ENCODE data around the gene TLCD5.
A peak's percentile ranks its signal among the peaks of the same experiment; 100 is the strongest.

TLCD5 gene

GRCh38 chr11:120307476-120307875 lies 17.6 kb upstream of the TLCD5 start:
- DNase-seq (ENCODE audit: extremely low read depth in 1 of 2, low read depth in 1 of 2): no peak

DNA sequence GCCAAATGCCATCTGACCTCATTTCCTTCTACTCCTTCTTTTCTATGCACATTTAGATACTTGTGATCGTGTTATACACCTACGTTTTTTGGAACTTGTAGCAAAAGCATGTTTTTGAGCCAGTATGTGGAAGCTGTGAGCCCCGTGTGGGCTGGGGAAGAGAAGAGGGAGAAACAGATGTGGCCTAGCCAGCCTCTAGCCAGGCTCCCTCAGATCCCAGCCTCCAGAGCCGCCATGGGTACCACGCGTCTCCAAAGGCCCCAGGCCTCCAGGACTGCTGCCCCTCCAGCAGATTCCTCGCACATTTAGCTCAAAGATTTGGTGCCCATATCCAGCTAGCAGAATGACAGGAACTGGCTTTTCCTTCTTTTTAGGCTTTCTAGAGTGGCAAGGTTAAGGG lies 17.0 kb upstream of the TLCD5 start:
- DNase-seq (ENCODE audit: extremely low read depth in 1 of 2, low read depth in 1 of 2): no peak

GRCh38 chr11:120310870-120311269 lies 14.2 kb upstream of the TLCD5 start:
- no peak for DNase-seq (ENCODE audit: extremely low read depth in 1 of 2, low read depth in 1 of 2)

- DNase-seq (ENCODE audit: extremely low read depth in 1 of 2, low read depth in 1 of 2): no peak
These were observed 10.2 kb upstream of the TLCD5 start for GRCh38 chr11:120314861-120315260.

DNA sequence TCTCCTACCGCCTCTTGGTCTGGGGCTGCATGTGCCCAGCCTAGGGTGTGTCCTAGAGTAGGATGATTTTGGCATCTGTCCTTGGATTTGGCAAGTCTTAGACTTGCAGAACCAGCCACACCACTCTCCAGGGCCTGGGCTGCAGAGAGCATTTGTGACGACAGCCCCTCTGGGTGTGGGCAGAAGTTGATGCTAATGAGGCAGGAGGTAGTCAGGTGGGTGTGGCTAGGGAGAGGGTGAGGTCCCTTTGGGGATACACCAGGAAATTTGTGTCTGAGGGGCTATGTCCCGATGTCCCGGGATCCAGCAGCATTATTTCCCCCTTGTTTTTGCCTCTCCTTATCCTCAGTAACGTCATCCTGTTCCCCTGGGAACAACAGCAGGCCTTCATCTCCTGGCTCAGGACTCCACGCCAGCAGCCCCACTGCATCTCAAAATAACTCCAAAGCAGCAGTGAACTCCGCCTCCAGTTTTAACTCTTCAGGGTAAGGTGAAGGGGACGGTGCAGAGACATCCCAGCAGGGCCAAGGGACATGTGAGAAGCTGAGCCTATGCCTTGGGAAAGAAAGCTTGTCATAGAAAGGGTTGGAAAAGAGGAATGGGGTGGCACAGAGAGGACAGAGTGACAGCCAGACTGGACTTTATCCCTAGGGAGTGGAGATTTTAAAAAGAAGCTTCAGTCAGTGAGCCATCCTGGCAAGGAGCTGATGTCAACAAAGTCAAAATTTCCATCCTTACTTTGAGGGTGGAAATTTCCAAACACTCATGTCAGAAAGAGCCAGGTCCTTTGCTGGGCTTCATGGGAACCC lies 8.0 kb upstream of the TLCD5 start:
- no peak for DNase-seq (ENCODE audit: extremely low read depth in 1 of 2, low read depth in 1 of 2)

DNA sequence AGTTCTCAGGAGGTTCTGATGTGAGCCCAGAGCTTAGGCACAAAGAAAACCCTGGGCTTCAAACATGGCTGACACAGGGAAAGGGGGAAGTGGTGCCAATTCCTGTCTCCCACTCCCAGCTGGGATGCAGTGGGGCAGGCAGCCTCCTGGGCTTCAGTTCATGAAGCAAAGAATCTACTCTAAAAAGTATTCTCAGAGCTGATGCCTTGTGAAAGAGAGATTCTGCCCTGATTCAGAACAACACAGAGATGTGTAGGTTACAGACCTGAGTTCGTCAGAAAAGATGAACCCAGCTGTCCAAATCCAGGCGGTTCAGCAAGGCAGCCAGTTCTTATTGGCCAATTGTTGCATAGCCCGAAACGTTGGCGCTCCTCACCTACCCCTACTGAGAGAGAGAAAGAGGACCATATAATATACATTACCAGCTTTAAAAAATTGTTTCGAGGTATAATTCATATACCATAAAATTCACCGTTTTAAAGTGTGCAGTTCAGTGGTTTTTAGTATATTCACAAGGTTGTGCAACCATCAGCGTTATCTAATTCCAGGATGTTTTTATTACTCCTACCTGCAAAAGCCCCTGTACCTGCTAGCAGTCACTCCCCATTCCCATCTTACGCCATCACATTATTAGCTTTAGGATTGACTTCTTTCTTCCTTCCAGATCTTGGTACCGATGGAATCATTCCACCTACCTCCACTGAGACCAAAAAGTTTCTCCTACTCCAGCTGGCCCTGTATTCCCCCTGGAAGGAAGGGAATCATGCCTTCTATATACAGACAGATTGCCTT lies 7.2 kb upstream of the TLCD5 start:
- no peak for DNase-seq (ENCODE audit: extremely low read depth in 1 of 2, low read depth in 1 of 2)

DNA sequence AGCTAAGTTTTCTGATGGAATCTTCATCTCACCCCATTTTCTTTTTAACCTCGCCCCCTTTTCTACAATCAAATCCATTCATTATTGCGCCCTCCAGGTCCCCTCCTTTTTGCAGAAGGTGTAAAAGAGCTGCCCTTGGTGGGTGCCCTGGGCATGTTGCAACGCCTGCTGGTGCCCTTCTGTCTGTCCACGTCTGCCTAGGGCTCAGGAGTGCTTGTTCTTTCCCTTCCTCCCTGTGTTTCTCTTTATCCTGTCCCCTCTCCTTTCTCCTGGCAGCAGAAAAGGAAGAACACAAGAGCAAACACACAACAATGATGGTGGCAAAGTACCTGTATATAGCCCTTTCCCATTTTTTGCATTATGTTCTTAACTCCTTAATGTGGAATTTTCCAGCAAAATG lies 6.2 kb upstream of the TLCD5 start:
- DNase-seq (ENCODE audit: extremely low read depth in 1 of 2, low read depth in 1 of 2): no peak

DNA sequence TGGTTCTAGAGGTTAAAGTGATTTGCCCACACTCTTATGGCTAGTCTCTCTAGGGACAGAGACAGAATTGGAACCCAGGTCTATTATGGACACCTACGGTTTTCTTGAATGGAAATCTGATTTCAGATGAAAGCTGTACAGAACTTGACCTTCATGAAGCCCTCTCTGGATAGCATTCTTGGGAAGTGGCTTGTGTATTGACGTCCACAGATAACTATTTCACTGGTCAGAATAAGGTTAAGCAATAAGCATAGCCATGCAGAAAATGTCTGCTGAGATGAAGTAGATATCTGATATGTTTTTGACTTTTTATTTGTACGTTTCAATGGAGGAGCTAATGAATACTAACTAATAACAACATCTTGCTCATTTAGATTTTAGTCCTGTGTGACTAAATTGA lies 1.1 kb downstream of the TLCD5 start:
- no peak for DNase-seq (ENCODE audit: extremely low read depth in 1 of 2, low read depth in 1 of 2)

- DNase-seq (ENCODE audit: extremely low read depth in 1 of 2, low read depth in 1 of 2): no peak
These were observed 1.8 kb downstream of the TLCD5 start for GRCh38 chr11:120326845-120327281.

- no peak for DNase-seq (ENCODE audit: extremely low read depth in 1 of 2, low read depth in 1 of 2)
These were observed 2.2 kb downstream of the TLCD5 start for GRCh38 chr11:120327311-120327710.

DNA sequence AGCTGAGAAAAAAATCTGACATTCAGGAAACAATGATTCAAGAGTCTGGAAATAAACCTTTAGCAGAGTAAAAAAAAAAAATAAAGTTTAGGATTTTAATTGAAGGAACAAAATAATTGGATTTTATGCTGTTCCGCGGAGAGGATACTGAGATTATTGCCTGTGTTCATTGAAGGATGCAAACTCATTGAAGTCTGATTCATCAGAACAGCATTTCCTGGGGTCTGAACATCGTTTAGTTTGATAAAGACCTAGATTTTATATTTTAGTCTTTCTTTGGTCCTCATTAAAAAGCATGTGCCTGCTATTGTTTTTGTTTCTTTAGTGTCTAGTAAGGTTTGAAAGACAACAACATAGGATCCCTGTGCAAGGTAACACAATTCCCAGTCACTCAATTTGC lies 4.5 kb downstream of the TLCD5 start:
- DNase-seq (ENCODE audit: extremely low read depth in 1 of 2, low read depth in 1 of 2): no peak

GRCh38 chr11:120330045-120330444 lies 4.9 kb downstream of the TLCD5 start:
- DNase-seq (ENCODE audit: extremely low read depth in 1 of 2, low read depth in 1 of 2): no peak

DNA sequence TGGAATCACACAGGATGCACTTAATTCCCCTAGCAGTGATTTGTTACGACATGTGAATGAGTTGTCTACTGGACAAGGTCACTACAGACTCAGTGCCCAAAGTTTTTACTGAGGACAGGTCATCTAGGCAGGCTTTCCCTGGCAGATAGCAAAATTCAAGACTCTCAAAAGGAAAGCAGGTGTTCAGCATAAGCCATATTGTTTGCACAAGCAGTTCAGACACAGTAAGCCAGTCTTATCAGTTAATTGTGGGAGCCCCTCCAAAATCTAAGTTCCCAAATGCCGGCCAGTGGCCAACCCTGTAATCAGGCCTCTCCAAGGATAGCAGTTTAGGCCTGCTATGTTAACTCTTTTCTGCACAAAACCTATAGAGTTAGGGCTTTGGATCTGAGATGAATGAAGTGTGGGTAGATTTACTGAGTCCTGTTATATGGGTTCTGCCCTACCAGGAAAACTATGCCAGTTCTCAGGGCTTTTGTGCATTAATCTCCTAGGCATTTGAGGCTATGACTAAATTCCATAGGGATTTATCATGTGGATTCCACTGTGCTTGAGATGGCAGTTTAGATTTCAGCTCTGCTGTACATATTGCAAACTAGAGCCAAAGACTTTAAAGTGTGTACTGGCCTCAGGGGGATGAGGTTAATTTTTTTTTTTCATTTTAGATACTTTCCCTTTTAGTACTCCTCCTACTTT lies 6.3 kb downstream of the TLCD5 start:
- DNase-seq (ENCODE audit: extremely low read depth in 1 of 2, low read depth in 1 of 2): no peak

GRCh38 chr11:120332822-120333716 lies 8.0 kb downstream of the TLCD5 start:
- no peak for DNase-seq (ENCODE audit: extremely low read depth in 1 of 2, low read depth in 1 of 2)

GRCh38 chr11:120333801-120334200 lies 8.7 kb downstream of the TLCD5 start:
- no peak for DNase-seq (ENCODE audit: extremely low read depth in 1 of 2, low read depth in 1 of 2)

- DNase-seq (ENCODE audit: extremely low read depth in 1 of 2, low read depth in 1 of 2): no peak
These were observed 9.2 kb downstream of the TLCD5 start for GRCh38 chr11:120334332-120334731.

DNA sequence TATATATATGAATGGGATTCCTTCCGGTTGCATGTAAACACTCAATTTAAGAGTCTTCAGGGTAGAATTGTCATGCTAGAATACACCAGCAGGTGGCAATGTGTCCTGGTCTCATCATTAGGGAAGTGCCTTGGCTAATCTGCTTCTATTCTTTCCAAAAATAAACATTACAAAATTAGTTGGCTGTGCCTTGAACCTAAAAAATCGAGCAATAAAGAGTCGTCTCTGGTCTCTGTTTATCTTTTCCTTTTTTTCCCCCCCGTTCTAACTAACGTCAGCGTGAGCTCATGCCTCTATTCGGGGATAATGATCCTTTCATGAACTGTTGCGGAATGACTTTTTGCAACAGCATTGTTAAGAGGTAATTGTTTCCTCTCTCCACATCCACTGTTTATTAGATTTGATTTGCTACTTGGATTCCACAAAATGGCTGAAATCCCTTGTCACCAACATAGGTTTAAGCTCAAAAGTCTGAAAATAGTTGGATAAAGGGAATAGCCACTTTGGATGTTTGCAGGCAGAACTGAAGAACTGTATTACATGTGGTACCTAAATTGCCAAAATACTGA lies 9.9 kb downstream of the TLCD5 start:
- no peak for DNase-seq (ENCODE audit: extremely low read depth in 1 of 2, low read depth in 1 of 2)

- no peak for DNase-seq (ENCODE audit: extremely low read depth in 1 of 2, low read depth in 1 of 2)
These were observed 10.4 kb downstream of the TLCD5 start for GRCh38 chr11:120335556-120335907.

DNA sequence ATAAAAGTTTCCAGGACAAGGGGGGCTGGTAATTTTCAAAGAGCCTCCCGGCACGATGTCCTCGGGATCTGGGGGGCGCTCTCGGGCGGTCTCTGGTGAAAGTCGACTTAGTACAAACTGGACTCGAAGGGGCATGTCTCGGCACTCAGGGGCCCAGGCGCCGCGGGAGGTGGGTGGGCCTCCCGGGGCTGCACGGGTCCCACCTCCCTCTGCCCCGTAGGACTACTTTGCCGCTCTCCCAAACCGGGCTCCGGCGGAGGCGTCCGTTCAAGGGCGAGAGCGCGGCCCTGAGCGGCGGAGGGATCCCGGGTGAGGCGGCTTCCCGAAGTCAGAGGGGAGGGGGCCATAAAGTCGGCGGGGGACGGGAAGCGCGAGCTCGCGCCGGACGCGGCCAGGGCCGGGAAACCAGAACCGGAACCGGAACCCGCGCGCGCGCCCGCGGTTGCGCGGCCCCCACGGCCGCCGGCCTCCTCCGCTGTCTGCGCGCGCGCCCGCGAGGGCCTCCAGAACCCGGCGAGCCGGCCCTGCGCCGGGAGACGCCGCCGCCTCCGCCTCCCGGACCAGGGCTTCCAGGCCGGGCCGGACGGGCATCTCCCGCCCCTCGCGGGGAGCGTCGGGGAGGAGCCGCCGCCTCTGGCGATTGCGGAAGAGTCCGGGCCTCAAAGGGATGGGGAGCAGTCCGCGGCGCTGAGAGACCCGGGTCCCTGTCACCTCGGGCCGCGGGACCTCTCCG lies 11.0 kb downstream of the TLCD5 start, which contains the start of gene ARHGEF12:
Gene ARHGEF12, plus strand, starts transcription at position 506 of the 733 bp plus-strand sequence. CDS start 831 bp downstream, outside the sequence.
- DNase-seq (ENCODE audit: extremely low read depth in 1 of 2, low read depth in 1 of 2): peak in 1 of 2 donors; percentile 59

Data from activated CD8-positive, alpha-beta memory T cell treated with anti-CD3 and anti-CD28 coated beads for 1 hour (primary cell).